H9 (cell line): ENCODE data around the gene HBZ. TPM values are rescaled to one million over a fixed set of nuclear protein-coding genes. Genes with fewer than 3 reads are reported as not detected.

Source experiments
- DNase-seq: peaks from one replicate; pipeline ENCODE4 v3.0.0-alpha.2; 2017
- H2AFZ ChIP-seq: one replicate; pipeline ENCODE4 v1.6.1; 2013; ENCODE audit warnings: mild to moderate bottlenecking, low read length, control low read depth, moderate library complexity
- H2AK5ac ChIP-seq: 2 replicates; pipeline ENCODE4 v1.6.1; 2013; ENCODE audit warnings: low read length, control low read depth, mixed read lengths; ENCODE audit not compliant: insufficient read length
- H2BK120ac ChIP-seq: one replicate; pipeline ENCODE4 v1.6.1; 2013; ENCODE audit warnings: low read depth, mild to moderate bottlenecking, low read length, control low read depth, inconsistent platforms; ENCODE audit not compliant: poor library complexity, severe bottlenecking
- H2BK12ac ChIP-seq: 2 replicates; pipeline ENCODE4 v1.6.1; 2013; ENCODE audit warnings: low read length, control low read depth, mixed read lengths, low read depth; ENCODE audit not compliant: insufficient read length
- H2BK15ac ChIP-seq: 2 replicates; pipeline ENCODE4 v1.6.1; 2013; ENCODE audit warnings: low read depth, low read length, control low read depth
- H2BK20ac ChIP-seq: one replicate; pipeline ENCODE4 v1.6.1; 2013; ENCODE audit warnings: low read depth, mild to moderate bottlenecking, low read length, control low read depth, inconsistent platforms; ENCODE audit not compliant: poor library complexity, severe bottlenecking
- H2BK5ac ChIP-seq: 2 replicates; pipeline ENCODE4 v1.6.1; 2013; ENCODE audit warnings: low read length, control low read depth, mixed read lengths; ENCODE audit not compliant: insufficient read length
- H3K14ac ChIP-seq: 2 replicates; pipeline ENCODE4 v1.6.1; 2013; ENCODE audit warnings: low read length, control low read depth; ENCODE audit not compliant: insufficient read depth
- H3K18ac ChIP-seq: 2 replicates; pipeline ENCODE4 v1.6.1; 2013; ENCODE audit warnings: low read depth, mild to moderate bottlenecking, mixed read lengths, low read length, control low read depth; ENCODE audit not compliant: insufficient read length
- H3K23ac ChIP-seq: 2 replicates; pipeline ENCODE4 v1.6.1; 2013; ENCODE audit warnings: low read length, control low read depth, mixed read lengths, low read depth; ENCODE audit not compliant: insufficient read length
- H3K23me2 ChIP-seq: 2 replicates; pipeline ENCODE4 v1.6.1; 2013; ENCODE audit warnings: low read depth, mild to moderate bottlenecking, mixed read lengths, low read length, control low read depth; ENCODE audit not compliant: insufficient read length, poor library complexity, severe bottlenecking
- H3K27ac ChIP-seq: 2 replicates; pipeline ENCODE4 v1.5.1; 2013; ENCODE audit warnings: low read length, control low read depth, mixed read lengths, low read depth; ENCODE audit not compliant: insufficient read length
- H3K27me3 ChIP-seq: 2 replicates; pipeline ENCODE4 v1.6.1; 2013; ENCODE audit warnings: low read length, control low read depth, inconsistent platforms; ENCODE audit not compliant: insufficient read depth
- H3K4ac ChIP-seq: 2 replicates; pipeline ENCODE4 v1.6.1; 2013; ENCODE audit warnings: low read depth, mild to moderate bottlenecking, control low read depth, inconsistent platforms, low read length, moderate library complexity
- H3K4me1 ChIP-seq: 2 replicates; pipeline ENCODE4 v1.6.1; 2013; ENCODE audit warnings: low read length, control low read depth, inconsistent platforms; ENCODE audit not compliant: insufficient read depth
- H3K4me2 ChIP-seq: 2 replicates; pipeline ENCODE4 v1.6.1; 2013; ENCODE audit warnings: low read length, control low read depth, mixed read lengths; ENCODE audit not compliant: insufficient read length, insufficient read depth
- H3K56ac ChIP-seq: 2 replicates; pipeline ENCODE4 v1.6.1; 2013; ENCODE audit warnings: low read depth, mild to moderate bottlenecking, mixed read lengths, low read length, control low read depth; ENCODE audit not compliant: insufficient read length
- H3K79me1 ChIP-seq: 2 replicates; pipeline ENCODE4 v1.6.1; 2013; ENCODE audit warnings: low read depth, mild to moderate bottlenecking, moderate library complexity, low read length, control low read depth, inconsistent platforms; ENCODE audit not compliant: insufficient read depth, poor library complexity, severe bottlenecking
- H3K79me2 ChIP-seq: 2 replicates; pipeline ENCODE4 v1.6.1; 2013; ENCODE audit warnings: low read length, control low read depth, inconsistent platforms; ENCODE audit not compliant: insufficient read depth
- H3K9ac ChIP-seq: 2 replicates; pipeline ENCODE4 v1.6.1; 2013; ENCODE audit warnings: low read length, control low read depth, mixed read lengths; ENCODE audit not compliant: insufficient read length; ENCODE audit errors: extremely low read depth
- H3K9me3 ChIP-seq: one replicate; pipeline ENCODE4 v1.6.1; 2013; ENCODE audit warnings: low read depth, low read length, inconsistent platforms; ENCODE audit not compliant: control insufficient read depth
- H3T11ph ChIP-seq: one replicate; pipeline ENCODE4 v1.6.1; 2013; ENCODE audit warnings: mild to moderate bottlenecking, low read length, control low read depth, inconsistent platforms
- H4K20me1 ChIP-seq: one replicate; pipeline ENCODE4 v1.6.1; 2013; ENCODE audit not compliant: control insufficient read depth, insufficient read length, insufficient read depth
- H4K5ac ChIP-seq: 2 replicates; pipeline ENCODE4 v1.6.1; 2013; ENCODE audit warnings: low read depth, mild to moderate bottlenecking, mixed read lengths, low read length, control low read depth; ENCODE audit not compliant: insufficient read length
- H4K8ac ChIP-seq: replicated peaks from 2 replicates; pipeline ENCODE4 v1.6.1; 2013; ENCODE audit warnings: low read length, control low read depth, mixed read lengths, low read depth; ENCODE audit not compliant: insufficient read length
- H4K91ac ChIP-seq: 2 replicates; pipeline ENCODE4 v1.6.1; 2013; ENCODE audit warnings: low read depth, mild to moderate bottlenecking, moderate library complexity, mixed read lengths, low read length, control low read depth; ENCODE audit not compliant: insufficient read length
- H3K27ac Mint-ChIP-seq, 3 experiments: 2 replicates in 2 of 3; 3 replicates in 1 of 3; pipeline ENCODE4 v1.8.0; 2020 to 2021; ENCODE audit warnings: mixed read lengths in 3 of 3, mild to moderate bottlenecking in 1 of 3, moderate library complexity in 1 of 3
- H3K27me3 Mint-ChIP-seq: 2 replicates; pipeline ENCODE4 v1.8.0; 2021; ENCODE audit warnings: low read depth, mild to moderate bottlenecking, moderate library complexity, mixed read lengths
- H3K36me3 Mint-ChIP-seq, 3 experiments: 2 replicates in 2 of 3; 3 replicates in 1 of 3; pipeline ENCODE4 v1.8.0; 2020 to 2021; ENCODE audit warnings: low read depth in 3 of 3, mixed read lengths in 3 of 3; ENCODE audit not compliant: insufficient read depth in 1 of 3
- H3K4me1 Mint-ChIP-seq, 2 experiments: 2 replicates each; pipeline ENCODE4 v1.8.0; 2020; ENCODE audit warnings: mixed read lengths in 2 of 2
- H3K4me3 Mint-ChIP-seq, 2 experiments: 2 replicates in 1 of 2; 3 replicates in 1 of 2; pipeline ENCODE4 v1.8.0; 2020 to 2021; ENCODE audit warnings: mild to moderate bottlenecking in 2 of 2, mixed read lengths in 2 of 2, moderate library complexity in 1 of 2
- H3K9me3 Mint-ChIP-seq, 2 experiments: 2 replicates in 1 of 2; 3 replicates in 1 of 2; pipeline ENCODE4 v1.8.0; 2020; ENCODE audit warnings: mild to moderate bottlenecking in 2 of 2, mixed read lengths in 2 of 2, moderate library complexity in 1 of 2
- CTCF ChIP-seq: fragments of 200-600 bp; sonication (generic); conservative IDR thresholded peaks from 3 replicates; pipeline ENCODE4 v1.8.0; 2021; ENCODE audit warnings: antibody characterized with exemption, mild to moderate bottlenecking
- WGBS: extraction: QIAGEN DNeasy Blood & Tissue Kit; methylation state at CpG from one replicate; pipeline ENCODE4 v1.1.7; 2013; ENCODE audit warnings: missing lambda C conversion rate, low lambda C conversion rate, mixed read lengths; ENCODE audit not compliant: insufficient read length; ENCODE audit errors: extremely low coverage; 5-methylcytosine and 5-hydroxymethylcytosine counted together
- total RNA-seq: library from RNA; stranded (reverse); gene quantifications from 2 replicates; pipeline ENCODE4 v1.2.1, GENCODE V29; 2021

HBZ gene
- total RNA-seq, 1 experiment from 2014 or later = not detected

- H3K27ac Mint-ChIP-seq = no peak overlapping the region
- H3K79me2 ChIP-seq = no peaks in the 10 kb centered on the region
These were observed 33.1 kb upstream of the HBZ start for GRCh38 chr16:119295-119694.

More at GRCh38 chr16:119295-119694, 33.1 kb upstream of the HBZ start:
- Histone ChIP-seq H3K4ac (no peak overlapping the region), H3K9ac (no peak overlapping the region), H2BK15ac (no peak overlapping the region), H4K5ac (no peak overlapping the region), H3K79me1 (no peaks in the 10 kb centered on the region), H3K23me2 (no peaks in the 10 kb centered on the region), H2BK20ac (no peak overlapping the region), H4K8ac (no peak overlapping the region), H3K4me2 (no peak overlapping the region), H3T11ph (no peak overlapping the region), H3K27ac (no peak overlapping the region), H3K23ac (no peak overlapping the region), H3K27me3 (no peaks in the 10 kb centered on the region), H3K56ac (no peak overlapping the region), H4K20me1 (no peaks in the 10 kb centered on the region), H3K18ac (no peak overlapping the region), H2BK120ac (no peak overlapping the region), H2BK5ac (no peak overlapping the region), H4K91ac (no peak overlapping the region), H2AK5ac (no peak overlapping the region), H3K4me1 (no peaks in the 10 kb centered on the region), H3K9me3 (no peaks in the 10 kb centered on the region), H3K14ac (no peak overlapping the region; the same call in 1 of the 2 replicates), H2AFZ (no peak overlapping the region), H2BK12ac (no peak overlapping the region)
- Mint-ChIP-seq H3K27me3 (no peaks in the 10 kb centered on the region), H3K4me3 (no peak overlapping the region), H3K9me3 (no peaks in the 10 kb centered on the region), H3K36me3 (peaks cover 0 to 18% (median 15%) of the 10 kb centered on the region in 3 experiments; a peak in 5 of 7 replicates), H3K4me1 (no peaks in the 10 kb centered on the region)
- no CpG with 5 or more reads among the region's 5 CpGs for WGBS
- no peak for TF ChIP-seq CTCF
- no peak for DNase-seq
